Measurements from ENCODE around the gene ALG14. TPM values are rescaled to one million over a fixed set of nuclear protein-coding genes. Genes with fewer than 3 reads are reported as not detected.
A peak's percentile ranks its signal among the peaks of the same experiment; 100 is the strongest.

ALG14 gene
- total RNA-seq, 1 experiment from 2014 or later: 5.7 TPM

- Histone ChIP-seq H3K79me2 (ENCODE audit: insufficient read depth, low read length) (no peaks in the 10 kb centered on the region), H3K36me3 (ENCODE audit: control insufficient read depth in 1 of 2, insufficient read depth in 2 of 2, low read length in 2 of 2) (no peaks in the 10 kb centered on the region), H3K9me3 (ENCODE audit: control insufficient read depth in 1 of 2, insufficient read depth in 1 of 2, low read depth in 1 of 2, low read length in 2 of 2) (no peaks in the 10 kb centered on the region), H3K4me2 (ENCODE audit: low read length) (no peak overlapping the region), H3K9ac (ENCODE audit: low read length) (no peak overlapping the region), H3K4me1 (ENCODE audit: control insufficient read depth in 1 of 2, insufficient read depth in 2 of 2, low read length in 2 of 2) (peaks cover 8 to 16% of the 10 kb centered on the region in 2 experiments; a peak in 3 of 4 replicates), H4K20me1 (ENCODE audit: insufficient read depth) (no peaks in the 10 kb centered on the region), H3K27me3 (ENCODE audit: insufficient read depth, low read length) (no peaks in the 10 kb centered on the region), H3K4me3 (replicated peaks in 1 of 2; ENCODE audit: low read depth in 1 of 2, low read length in 2 of 2) (no peak overlapping the region), H3K27ac (ENCODE audit: low read depth, low read length) (no peak overlapping the region), H2AFZ (ENCODE audit: low read depth, low read length, poor library complexity, severe bottlenecking) (peak overlapping the region; percentile 63), H3K9me2 (ENCODE audit: insufficient read depth) (no peaks in the 10 kb centered on the region)
- intact Hi-C loops (cut with micrococcal nuclease): no loop called here
- ATAC-seq: no peak
- BruUV-seq (replicated peaks): no TSS peak
- RAD21 ChIA-PET (ENCODE audit: low non-redundant PET in 1 of 2, low total read pairs in 2 of 2, uncharacterized antibody in 2 of 2, unreplicated experiment in 2 of 2): no interaction called here
- POLR2A ChIA-PET: interaction anchor here (0.6 kb wide), 1 partner anchor 137 kb away, joined by 3 read pairs; no protein-coding TSS in a partner anchor
- CTCF ChIA-PET: interaction anchor here (1.0 to 1.9 kb wide), 2 partner anchors 15 to 146 kb away, joined by 3 to 7 read pairs; partner anchors contain the start of genes ALG14 and RWDD3
- no peak for DNase-seq (ENCODE audit: low read depth, low spot score)
- TF ChIP-seq ELF1 (IDR thresholded peaks at IDR 0.05; ENCODE audit: borderline replicate concordance, low read depth) (no peak), YY1 (IDR thresholded peaks at IDR 0.05; ENCODE audit: extremely low read depth, insufficient replicate concordance, low read depth, low read length) (no peak), POLR2A (IDR thresholded peaks at IDR 0.05; ENCODE audit: borderline replicate concordance, extremely low read depth, insufficient read depth, insufficient read length) (no peak), SRF (IDR thresholded peaks at IDR 0.05; ENCODE audit: low read depth) (no peak), CEBPB (IDR thresholded peaks at IDR 0.05; ENCODE audit: low read depth) (no peak), JUND (IDR thresholded peaks at IDR 0.05) (no peak), CTCF (IDR thresholded peaks at IDR 0.05 in 2 of 3, conservative IDR thresholded peaks at IDR 0.05 in 1 of 3; ENCODE audit: borderline replicate concordance in 1 of 3, insufficient read depth in 1 of 3, low read depth in 2 of 3, low read length in 2 of 3) (no peak), EZH2 (IDR thresholded peaks at IDR 0.05) (no peak), ZFX (IDR thresholded peaks at IDR 0.05) (no peak), POLR2AphosphoS5 (IDR thresholded peaks at IDR 0.05; ENCODE audit: low read depth, low read length) (no peak), RAD21 (IDR thresholded peaks at IDR 0.05; ENCODE audit: low read depth) (no peak), TCF7L2 (IDR thresholded peaks at IDR 0.05; ENCODE audit: borderline replicate concordance, extremely low read depth, insufficient read depth, insufficient read length) (no peak), EGR1 (IDR thresholded peaks at IDR 0.05; ENCODE audit: low read depth) (no peak), CBX3 (IDR thresholded peaks at IDR 0.05; ENCODE audit: low read depth) (no peak)
Observed at GRCh38 chr1:95088303-95088702, 15.6 kb upstream of the ALG14 start.

Measured in HCT116 (cell line).